GM12892 (cell line): ENCODE data around the gene URB2.

Source experiments
- POLR2A ChIP-seq: IDR thresholded peaks from 2 replicates; pipeline ENCODE4 v1.6.1; 2011; ENCODE audit warnings: low read depth, low read length, control low read depth
- POLR2AphosphoS5 ChIP-seq: IDR thresholded peaks from 2 replicates; pipeline ENCODE4 v1.6.1; 2011; ENCODE audit warnings: low read depth, low read length, control low read depth
- TAF1 ChIP-seq: IDR thresholded peaks from 2 replicates; pipeline ENCODE4 v1.6.1; 2011; ENCODE audit warnings: low read depth, mild to moderate bottlenecking, control low read depth, low read length, borderline replicate concordance

- no peak for TF ChIP-seq POLR2A
- TF ChIP-seq TAF1: no peak
- no peak for TF ChIP-seq POLR2AphosphoS5
Observed at GRCh38 chr1:229619614-229620013, 6.4 kb upstream of the URB2 start.
